Umbilical cord (tissue), 2 donors: ENCODE measurements around the gene IRGC. TPM values are rescaled to one million over a fixed set of nuclear protein-coding genes. Genes with fewer than 3 reads are reported as not detected.
A peak's percentile ranks its signal among the peaks of the same experiment; 100 is the strongest.
"Not testable (repeated sequence)": the region's sequence is repeated elsewhere in the genome, so short reads cannot be mapped to it uniquely, and the experiment has no call there.

Experiments
- DNase-seq: peaks from one replicate; pipeline ENCODE4 v3.0.0-alpha.2; 2015; ENCODE audit warnings: low spot score
- total RNA-seq: library from RNA; depleted of rRNA; stranded (reverse); fragments of >200 nt; gene quantifications from one replicate; pipeline ENCODE4 v1.2.3, GENCODE V29; 2014; ENCODE audit warnings: low replicate concordance; ENCODE audit not compliant: insufficient read depth

IRGC gene
- total RNA-seq, 1 donor from 2014 or later = not detected

DNA sequence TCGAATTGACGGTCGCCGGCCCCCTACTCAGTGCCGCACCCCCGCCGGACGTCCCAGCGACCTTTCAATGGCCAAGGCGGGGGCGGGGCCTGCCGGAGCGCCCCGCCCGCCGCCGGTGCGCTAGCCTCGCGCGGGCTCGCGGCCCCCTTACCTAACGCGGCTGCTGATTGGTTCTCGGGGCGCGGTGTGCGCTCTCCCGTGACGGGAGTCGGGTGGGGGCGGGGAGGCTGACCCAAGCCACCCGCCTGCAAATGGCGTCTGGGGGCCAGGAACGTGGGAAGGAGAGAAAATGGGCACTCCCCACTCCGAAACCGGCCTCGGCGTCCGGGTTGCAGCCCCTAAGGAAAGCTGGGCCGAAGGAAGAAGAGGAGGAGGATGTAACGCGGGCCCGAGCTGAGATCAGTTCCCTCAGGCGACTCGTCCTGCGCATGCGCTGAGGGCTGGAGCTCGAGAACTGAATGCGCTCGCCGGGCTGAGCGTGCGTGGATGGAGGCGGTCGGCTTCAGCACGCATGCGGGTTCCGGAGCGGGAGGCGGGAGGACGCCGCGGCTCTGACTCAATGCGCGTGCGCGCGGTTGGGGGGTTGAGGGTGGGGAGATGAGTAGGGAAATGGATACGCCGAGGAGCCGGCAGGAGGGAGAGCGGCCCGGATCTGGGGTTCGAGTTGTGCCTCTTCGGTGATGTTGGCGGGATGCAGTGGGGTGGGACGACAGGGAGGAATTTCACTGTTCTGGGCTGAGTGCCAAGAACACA lies 38.8 kb downstream of the IRGC start, which contains the start of gene SMG9:
Gene SMG9 (minus strand): TSS at position 460 of the 753 bp plus-strand sequence. CDS start 4,221 bp downstream, outside the sequence.
- DNase-seq = peak; percentile 100

- DNase-seq = peak; percentile 85
Measured at GRCh38 chr19:43755256-43755801, 39.5 kb downstream of the IRGC start.

GRCh38 chr19:43759515-43759914 lies 43.6 kb downstream of the IRGC start:
- DNase-seq = no peak

DNA sequence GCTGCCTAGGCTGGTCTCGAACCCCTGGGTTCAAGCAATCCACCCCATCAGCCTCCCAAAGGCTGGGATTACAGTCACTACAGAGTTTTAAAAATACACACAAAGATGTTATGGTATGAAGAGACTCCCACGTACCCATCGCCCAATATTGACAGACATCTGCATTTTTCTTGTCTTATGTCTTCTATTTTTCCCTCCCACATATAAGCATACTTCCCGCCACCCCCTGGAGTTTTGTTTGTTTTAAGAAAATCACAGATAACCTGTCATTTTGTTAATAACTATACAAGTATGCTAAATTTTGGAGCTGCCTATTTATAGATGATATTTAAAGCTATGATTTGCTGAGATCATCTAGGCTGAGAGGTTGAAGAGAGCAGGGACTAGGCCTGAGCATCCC lies 45.1 kb downstream of the IRGC start:
- DNase-seq = no peak

DNA sequence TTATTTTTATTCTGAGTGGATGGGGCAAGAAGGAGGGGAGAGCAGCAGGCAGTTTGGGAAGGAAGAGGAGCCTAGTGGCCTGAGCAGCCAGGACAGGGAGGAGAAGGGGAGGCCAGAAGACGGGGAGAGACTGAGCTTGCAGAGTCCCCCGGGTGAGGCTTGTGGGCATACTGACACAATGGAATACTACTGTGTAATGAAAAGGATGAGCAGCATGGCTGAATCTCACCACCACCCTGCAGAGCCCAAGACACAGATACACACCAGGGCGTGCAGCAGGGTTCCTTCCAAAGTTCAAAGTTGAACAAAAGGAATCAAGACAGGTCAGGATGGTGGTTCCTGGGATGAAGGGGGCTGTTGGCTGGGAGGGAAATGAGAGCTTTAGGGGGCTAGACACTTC lies 46.9 kb downstream of the IRGC start:
- no peak for DNase-seq

DNA sequence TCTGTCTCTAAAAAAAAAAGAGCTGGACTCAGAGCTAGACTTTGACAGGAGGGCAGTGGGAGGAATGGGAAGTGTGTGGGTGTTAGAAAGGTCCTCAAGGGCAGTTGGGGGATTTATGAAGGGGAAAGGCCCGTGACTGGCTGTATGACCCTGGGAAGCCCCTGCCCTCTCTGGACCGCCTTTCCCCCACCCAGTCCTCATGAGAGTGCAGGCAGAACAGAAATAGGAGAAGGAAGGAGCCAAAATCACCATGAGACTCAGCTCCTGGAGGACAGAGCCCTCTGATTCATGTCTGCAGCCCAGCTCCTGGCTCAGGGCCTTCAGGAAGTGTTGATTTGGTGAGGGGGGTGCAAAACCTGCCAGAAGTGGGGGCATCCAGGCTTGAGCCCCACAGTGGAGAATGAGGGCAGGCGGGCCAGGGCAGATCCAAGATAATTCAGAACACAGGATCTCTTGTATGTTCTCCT lies 47.6 kb downstream of the IRGC start:
- DNase-seq = no peak

- DNase-seq = not testable (repeated sequence)
Measured at GRCh38 chr19:43764684-43765083, 48.8 kb downstream of the IRGC start.

- DNase-seq = peak; percentile 72
Measured at GRCh38 chr19:43765109-43765876, 49.4 kb downstream of the IRGC start.

GRCh38 chr19:43766755-43767043 lies 50.8 kb downstream of the IRGC start:
- DNase-seq = no peak

DNA sequence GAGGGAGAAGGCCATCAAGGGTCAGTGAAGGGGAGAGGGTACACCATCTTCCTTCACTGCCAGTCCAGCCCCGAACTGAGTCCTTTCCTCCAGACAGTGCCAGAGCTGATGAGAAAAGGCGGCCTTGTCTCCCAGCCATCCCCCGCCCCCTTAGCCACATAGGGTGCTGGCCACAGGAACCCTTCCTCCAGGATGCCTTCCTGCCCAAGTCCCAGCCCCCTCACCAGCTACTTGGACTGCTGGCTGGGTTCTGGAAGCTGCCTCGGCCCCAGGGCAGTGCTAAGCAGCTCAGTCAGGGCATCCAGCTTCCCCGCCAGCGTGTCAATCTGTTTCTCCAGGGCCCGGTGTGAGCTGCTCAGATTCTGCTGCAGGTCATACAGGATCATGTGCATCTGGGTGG lies 51.4 kb downstream of the IRGC start:
- no peak for DNase-seq

GRCh38 chr19:43767818-43768217 lies 51.9 kb downstream of the IRGC start:
- no peak for DNase-seq

DNA sequence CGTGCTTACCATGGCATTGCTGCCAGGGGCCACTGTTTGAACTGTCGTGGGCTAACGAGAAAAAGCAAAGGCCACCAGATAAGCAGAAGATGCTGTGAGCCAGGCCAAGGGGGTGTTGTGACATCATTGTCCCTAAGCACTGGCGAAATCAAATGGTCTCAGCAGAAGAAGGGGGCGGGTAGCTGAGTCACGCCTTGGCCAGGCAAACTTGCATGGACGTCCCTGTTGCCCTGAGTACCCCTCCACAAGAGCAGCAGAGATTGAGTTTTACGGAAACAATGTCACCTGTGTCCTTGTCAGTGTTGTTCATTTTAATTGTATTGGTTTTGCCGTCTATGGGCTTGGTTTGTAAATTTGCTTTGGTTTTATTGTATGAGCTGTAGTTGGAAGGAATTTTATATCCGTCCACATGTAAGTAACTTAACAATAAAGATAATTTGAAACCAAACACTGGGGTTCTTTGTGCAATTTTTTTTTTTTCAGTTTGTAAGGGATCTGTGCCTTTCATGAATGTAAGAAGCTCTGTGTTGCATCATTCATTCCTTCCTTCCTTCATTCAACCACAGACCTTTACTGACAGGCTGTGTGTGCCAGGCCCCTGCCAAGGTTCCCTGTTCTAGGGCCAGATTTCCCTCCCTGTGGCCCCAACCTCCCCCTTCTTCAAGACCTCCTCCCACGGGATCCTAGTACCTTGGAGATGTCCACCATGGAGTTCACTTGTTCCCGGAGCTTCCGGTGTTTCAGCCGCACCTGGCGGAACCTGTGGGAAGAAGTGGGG lies 52.6 kb downstream of the IRGC start:
- no peak for DNase-seq

DNA sequence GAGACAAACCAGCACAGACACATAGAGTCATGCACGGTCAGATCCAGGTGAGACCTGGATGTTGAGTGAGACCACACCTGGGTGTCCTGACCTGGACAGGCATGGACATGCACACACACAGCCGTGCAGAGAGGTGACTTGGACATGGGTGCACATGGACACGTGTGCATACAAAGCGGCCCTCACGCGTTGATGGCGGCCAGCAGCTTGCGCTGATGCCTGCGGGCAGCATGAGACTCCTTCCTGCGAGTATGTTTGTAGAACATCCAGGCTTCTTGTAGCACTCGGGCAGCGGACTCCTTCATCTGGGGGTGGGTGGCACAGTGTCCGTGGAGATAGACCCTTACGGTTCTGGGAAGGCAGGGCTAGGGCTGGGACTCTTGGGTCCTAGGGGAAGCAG lies 53.4 kb downstream of the IRGC start:
- DNase-seq = no peak

Other genes with a start within 250 kb of the IRGC start
- 7.0 TPM for gene PHLDB3, start 211.3 kb upstream of the IRGC start, total RNA-seq
- gene ETHE1, start 188.9 kb upstream of the IRGC start, total RNA-seq = 33.7 TPM
- 0.24 TPM for gene ZNF575, start 182.9 kb upstream of the IRGC start, total RNA-seq
- gene XRCC1, start 140.5 kb upstream of the IRGC start, total RNA-seq = 6.0 TPM
- gene PINLYP, start 140.3 kb upstream of the IRGC start, total RNA-seq = 17.3 TPM
- gene IRGQ, start 119.9 kb upstream of the IRGC start, total RNA-seq = 17.6 TPM
- 15.9 TPM for gene ZNF576, start 119.5 kb upstream of the IRGC start, total RNA-seq
- gene SRRM5, start 104.0 kb upstream of the IRGC start, total RNA-seq = 0.24 TPM
- gene ZNF428, start 96.4 kb upstream of the IRGC start, total RNA-seq = 18.8 TPM
- 2.9 TPM for gene CADM4, start 76.2 kb upstream of the IRGC start, total RNA-seq
- 30.1 TPM for gene PLAUR, start 45.9 kb upstream of the IRGC start, total RNA-seq
- 10.1 TPM for gene SMG9, start 38.9 kb downstream of the IRGC start, total RNA-seq
- 6.3 TPM for gene KCNN4, start 64.9 kb downstream of the IRGC start, total RNA-seq
- gene LYPD5, start 86.4 kb downstream of the IRGC start, total RNA-seq = 3.1 TPM
- gene ZNF283, start 111.2 kb downstream of the IRGC start, total RNA-seq = 28.6 TPM
- gene ZNF404, start 167.9 kb downstream of the IRGC start, total RNA-seq = 12.5 TPM
- gene ZNF45, start 219.2 kb downstream of the IRGC start, total RNA-seq = 14.9 TPM
- gene ZNF221, start 235.2 kb downstream of the IRGC start, total RNA-seq = 15.9 TPM